Astrocyte (in vitro differentiated cells and primary cell): ENCODE data around the gene MED9. TPM values are rescaled to one million over a fixed set of nuclear protein-coding genes. Genes with fewer than 3 reads are reported as not detected.
A peak's percentile ranks its signal among the peaks of the same experiment; 100 is the strongest.

Experiments
- DNase-seq: peaks from one replicate; pipeline ENCODE4 v3.0.0-alpha.2; 2010; ENCODE audit warnings: low read depth
- FAIRE-seq: peaks from 2 replicates; lab custom pipeline; 2011; peaks lifted over from hg19 to GRCh38; lab: Jason Lieb, UNC
- H2AFZ ChIP-seq: 2 replicates; pipeline ENCODE4 v1.6.0; 2012; ENCODE audit warnings: low read depth, low read length, inconsistent platforms
- H3K27ac ChIP-seq: 2 replicates; pipeline ENCODE4 v1.5.1; 2011; ENCODE audit warnings: low read depth, low read length, inconsistent platforms
- H3K27me3 ChIP-seq: 2 replicates; pipeline ENCODE4 v1.6.0; 2011; ENCODE audit warnings: low read length, inconsistent platforms; ENCODE audit not compliant: insufficient read depth
- H3K36me3 ChIP-seq: 2 replicates; pipeline ENCODE4 v1.5.1; 2011; ENCODE audit warnings: low read length, inconsistent platforms; ENCODE audit not compliant: insufficient read depth
- H3K4me1 ChIP-seq: 2 replicates; pipeline ENCODE4 v1.5.1; 2011; ENCODE audit warnings: low read length, inconsistent platforms; ENCODE audit not compliant: insufficient read depth
- H3K4me2 ChIP-seq: 2 replicates; pipeline ENCODE4 v1.6.0; 2012; ENCODE audit warnings: low read length, inconsistent platforms
- H3K4me3 ChIP-seq: 2 replicates; pipeline ENCODE4 v1.5.1; 2011; ENCODE audit warnings: low read depth, mild to moderate bottlenecking, low read length, inconsistent platforms; ENCODE audit not compliant: insufficient read depth
- H3K79me2 ChIP-seq: 2 replicates; pipeline ENCODE4 v1.6.0; 2012; ENCODE audit warnings: mild to moderate bottlenecking, low read length, inconsistent platforms; ENCODE audit not compliant: insufficient read depth
- H3K9ac ChIP-seq: 2 replicates; pipeline ENCODE4 v1.6.0; 2012; ENCODE audit warnings: mild to moderate bottlenecking, low read length, inconsistent platforms
- H3K9me3 ChIP-seq: 2 replicates; pipeline ENCODE4 v1.5.1; 2012; ENCODE audit warnings: low read depth, mild to moderate bottlenecking, low read length, inconsistent platforms; ENCODE audit not compliant: insufficient read depth
- H4K20me1 ChIP-seq: 2 replicates; pipeline ENCODE4 v1.6.0; 2012; ENCODE audit warnings: low read length, inconsistent platforms; ENCODE audit not compliant: insufficient read depth
- H3K27ac Mint-ChIP-seq: one replicate; pipeline ENCODE4 v1.8.0; 2021; ENCODE audit warnings: mild to moderate bottlenecking, mixed read lengths; ENCODE audit not compliant: unreplicated experiment
- H3K27me3 Mint-ChIP-seq: one replicate; pipeline ENCODE4 v1.8.0; 2021; ENCODE audit warnings: low read depth, mixed read lengths; ENCODE audit not compliant: unreplicated experiment
- H3K36me3 Mint-ChIP-seq: one replicate; pipeline ENCODE4 v1.8.0; 2021; ENCODE audit warnings: low read depth, mixed read lengths; ENCODE audit not compliant: unreplicated experiment
- H3K4me1 Mint-ChIP-seq: one replicate; pipeline ENCODE4 v1.8.0; 2021; ENCODE audit warnings: low read depth, mixed read lengths; ENCODE audit not compliant: unreplicated experiment
- H3K4me3 Mint-ChIP-seq: one replicate; pipeline ENCODE4 v1.8.0; 2021; ENCODE audit warnings: mild to moderate bottlenecking, moderate library complexity, mixed read lengths; ENCODE audit not compliant: unreplicated experiment
- H3K9me3 Mint-ChIP-seq: one replicate; pipeline ENCODE4 v1.8.0; 2021; ENCODE audit warnings: mild to moderate bottlenecking, mixed read lengths; ENCODE audit not compliant: unreplicated experiment
- EZH2 ChIP-seq: IDR thresholded peaks from 2 replicates; pipeline ENCODE4 v1.6.1; 2012; ENCODE audit warnings: mild to moderate bottlenecking, low read length, inconsistent platforms; ENCODE audit not compliant: insufficient read depth
- total RNA-seq: library from RNA; stranded (reverse); gene quantifications from 2 replicates; pipeline ENCODE4 v1.2.1, GENCODE V29; 2021
- TF ChIP-seq, protein P1 (sequence below): IDR thresholded peaks from 2 replicates; pipeline ENCODE4 v1.5.1; 2011; ENCODE audit warnings: low read depth, mild to moderate bottlenecking, inconsistent platforms, low read length, moderate library complexity; ENCODE audit not compliant: insufficient read depth

MED9 gene
- total RNA-seq, 1 donor from 2014 or later: 9.4 TPM

DNA sequence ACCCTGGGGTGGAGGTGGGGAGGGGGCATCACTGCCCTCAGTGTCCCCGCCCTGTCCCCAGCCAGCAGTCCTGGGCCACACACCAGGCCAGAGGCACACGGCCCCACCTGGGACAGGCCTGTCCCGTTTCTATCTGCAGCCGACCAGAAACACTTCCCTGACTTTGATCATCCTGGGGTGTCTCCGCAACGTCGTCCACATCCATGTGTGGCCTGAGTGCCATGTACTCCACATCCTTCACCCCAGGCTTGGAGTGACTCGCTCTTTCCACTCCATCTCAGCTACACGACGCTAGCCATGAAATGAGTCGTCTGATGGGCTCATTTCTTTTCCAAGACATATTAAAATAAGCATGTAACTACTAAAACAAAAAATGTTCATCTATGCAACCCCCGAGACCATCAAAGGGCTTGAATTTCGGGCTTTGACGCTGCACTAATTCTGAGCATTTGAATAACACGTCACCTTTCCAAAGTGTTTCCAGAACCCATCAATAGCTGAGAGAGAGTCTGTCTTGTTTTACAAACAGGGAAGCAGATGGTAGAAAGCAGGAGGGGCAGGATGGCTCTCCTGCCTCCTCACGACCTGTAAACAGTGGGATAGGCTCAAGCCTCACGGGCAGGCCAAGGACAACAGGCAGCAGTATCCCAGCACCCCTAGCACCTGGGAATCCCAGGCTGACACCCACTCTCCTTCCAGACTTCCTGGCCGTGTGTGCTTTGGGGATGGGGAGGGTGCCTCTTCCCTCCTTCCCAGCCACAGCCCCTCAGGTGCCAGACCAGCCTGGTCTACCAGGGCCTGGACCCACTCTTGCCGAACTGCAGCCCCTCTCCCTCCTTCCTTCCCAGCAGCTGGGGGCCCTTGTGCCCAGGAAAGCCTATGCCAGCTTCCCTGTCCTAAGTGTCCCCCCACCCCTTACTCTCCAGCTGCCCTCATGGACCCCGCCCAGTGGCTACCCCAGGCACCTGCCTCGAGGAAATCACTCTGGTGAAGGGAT is 39.4 kb downstream of the MED9 start:
- Histone ChIP-seq H4K20me1 (peaks cover 52% of the 10 kb centered on the region), H3K4me2 (peak overlapping the region; percentile 43), H3K27me3 (no peaks in the 10 kb centered on the region), H2AFZ (no peak overlapping the region), H3K9me3 (no peaks in the 10 kb centered on the region), H3K9ac (peak overlapping the region; percentile 38), H3K79me2 (no peaks in the 10 kb centered on the region), H3K4me1 (peaks cover 29% of the 10 kb centered on the region), H3K36me3 (no peaks in the 10 kb centered on the region), H3K4me3 (no peak overlapping the region), H3K27ac (peak overlapping the region; percentile 76)
- peak; percentile 79 for DNase-seq
- no peak for FAIRE-seq
- peaks cover 21% of the 10 kb centered on the region for H3K4me1 Mint-ChIP-seq
- H3K27me3 Mint-ChIP-seq: peaks cover 21% of the 10 kb centered on the region
- H3K36me3 Mint-ChIP-seq: peaks cover 3% of the 10 kb centered on the region
- H3K4me3 Mint-ChIP-seq: no peak overlapping the region
- H3K27ac Mint-ChIP-seq: peak overlapping the region; percentile 42
- TF ChIP-seq, protein P1, sequence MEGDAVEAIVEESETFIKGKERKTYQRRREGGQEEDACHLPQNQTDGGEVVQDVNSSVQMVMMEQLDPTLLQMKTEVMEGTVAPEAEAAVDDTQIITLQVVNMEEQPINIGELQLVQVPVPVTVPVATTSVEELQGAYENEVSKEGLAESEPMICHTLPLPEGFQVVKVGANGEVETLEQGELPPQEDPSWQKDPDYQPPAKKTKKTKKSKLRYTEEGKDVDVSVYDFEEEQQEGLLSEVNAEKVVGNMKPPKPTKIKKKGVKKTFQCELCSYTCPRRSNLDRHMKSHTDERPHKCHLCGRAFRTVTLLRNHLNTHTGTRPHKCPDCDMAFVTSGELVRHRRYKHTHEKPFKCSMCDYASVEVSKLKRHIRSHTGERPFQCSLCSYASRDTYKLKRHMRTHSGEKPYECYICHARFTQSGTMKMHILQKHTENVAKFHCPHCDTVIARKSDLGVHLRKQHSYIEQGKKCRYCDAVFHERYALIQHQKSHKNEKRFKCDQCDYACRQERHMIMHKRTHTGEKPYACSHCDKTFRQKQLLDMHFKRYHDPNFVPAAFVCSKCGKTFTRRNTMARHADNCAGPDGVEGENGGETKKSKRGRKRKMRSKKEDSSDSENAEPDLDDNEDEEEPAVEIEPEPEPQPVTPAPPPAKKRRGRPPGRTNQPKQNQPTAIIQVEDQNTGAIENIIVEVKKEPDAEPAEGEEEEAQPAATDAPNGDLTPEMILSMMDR: no peak
- no peak for TF ChIP-seq EZH2
- H3K9me3 Mint-ChIP-seq: no peaks in the 10 kb centered on the region

DNA sequence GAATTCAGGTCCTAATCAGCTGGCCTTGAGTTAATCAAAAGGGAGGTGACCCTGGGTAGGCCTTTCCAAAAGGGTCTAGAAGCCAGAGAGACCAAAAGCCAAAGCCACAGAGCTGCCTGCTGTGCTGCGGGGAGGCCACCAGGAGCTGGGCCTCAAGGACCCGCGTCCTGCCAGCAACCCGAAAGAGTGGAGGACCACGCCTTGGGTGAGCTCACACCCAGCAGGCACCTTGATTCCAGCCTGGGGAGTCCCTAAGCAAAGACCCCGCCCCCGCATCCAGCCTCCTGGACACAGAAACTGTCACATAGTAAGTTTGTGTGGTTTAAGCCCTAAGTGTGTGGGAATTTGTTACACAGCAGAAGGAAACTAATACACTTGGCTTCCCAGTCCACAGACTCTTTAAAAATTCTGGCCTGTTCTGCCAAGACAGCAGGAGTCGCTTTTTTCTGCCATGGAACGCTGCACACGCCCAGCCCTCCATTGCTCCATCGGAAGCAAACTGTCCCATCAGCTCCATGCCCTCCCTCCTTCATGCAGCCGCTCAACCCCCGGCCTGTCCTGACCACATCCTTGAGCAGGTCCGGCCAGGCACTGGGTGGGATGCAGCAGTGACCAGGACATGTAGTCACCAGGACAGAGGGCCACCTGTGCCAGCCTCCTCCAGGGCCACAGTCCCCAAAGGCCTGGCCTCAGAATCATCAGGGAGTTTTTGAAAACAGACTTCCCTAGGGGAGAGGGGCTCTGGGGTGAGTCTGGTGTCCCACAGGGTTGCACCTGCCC is 40.3 kb downstream of the MED9 start:
- H3K4me1 Mint-ChIP-seq: peaks cover 16% of the 10 kb centered on the region

More for the DNA sequence above, 40.3 kb downstream of the MED9 start:
- peaks cover 21% of the 10 kb centered on the region for H3K27me3 Mint-ChIP-seq
- peaks cover 47% of the 10 kb centered on the region for H4K20me1 ChIP-seq
- H3K9me3 Mint-ChIP-seq: no peaks in the 10 kb centered on the region
- H3K27ac Mint-ChIP-seq: no peak overlapping the region
- no peaks in the 10 kb centered on the region for H3K36me3 ChIP-seq
- H3K4me3 Mint-ChIP-seq: no peak overlapping the region
- FAIRE-seq (no peak), DNase-seq (no peak)
- peaks cover 3% of the 10 kb centered on the region for H3K36me3 Mint-ChIP-seq
- peaks cover 25% of the 10 kb centered on the region for H3K4me1 ChIP-seq
- H3K79me2 ChIP-seq: no peaks in the 10 kb centered on the region
- peak overlapping the region; percentile 38 for H3K9ac ChIP-seq
- no peak overlapping the region for H3K4me3 ChIP-seq
- no peak overlapping the region for H2AFZ ChIP-seq
- no peaks in the 10 kb centered on the region for H3K9me3 ChIP-seq
- H3K4me2 ChIP-seq: no peak overlapping the region
- H3K27ac ChIP-seq: no peak overlapping the region
- TF ChIP-seq, protein P1: no peak
- no peak for TF ChIP-seq EZH2
- H3K27me3 ChIP-seq: no peaks in the 10 kb centered on the region
